Peyer's patch (tissue), 4 donors: ENCODE measurements around the gene NUDT16L1. TPM values are rescaled to one million over a fixed set of nuclear protein-coding genes. Genes with fewer than 3 reads are reported as not detected.

Experiments
- DNase-seq, 3 donors: peaks; one replicate each; pipeline ENCODE4 v3.0.0-alpha.2; 2017 to 2019
- H3K27ac ChIP-seq, 4 donors: fragments of 200-600 bp; sonication (generic); one replicate each; pipeline ENCODE4 v1.5.1; 2016 to 2019
- H3K27me3 ChIP-seq, 2 donors: fragments of 200-600 bp; sonication (generic); one replicate each; pipeline ENCODE4 v1.5.1; 2019
- H3K36me3 ChIP-seq, 3 donors: fragments of 200-600 bp; sonication (generic); one replicate each; pipeline ENCODE4 v1.5.1; 2016 to 2019
- H3K4me1 ChIP-seq, 4 donors: fragments of 200-600 bp; sonication (generic); one replicate each; pipeline ENCODE4 v1.5.1; 2016 to 2019
- H3K4me3 ChIP-seq, 4 donors: fragments of 200-600 bp; sonication (generic); 1 replicate in 3 of 4; 2 replicates in 1 of 4; pipeline ENCODE4 v1.5.1; 2016 to 2019; ENCODE audit warnings: mild to moderate bottlenecking in 1 of 4
- H3K9me3 ChIP-seq, 4 donors: fragments of 200-600 bp; sonication (generic); one replicate each; pipeline ENCODE4 v1.5.1; 2016 to 2019; ENCODE audit warnings: mild to moderate bottlenecking in 1 of 4
- CTCF ChIP-seq, 6 experiments: fragments of 450-650 bp in 4 of 6; fragments of 200-600 bp in 2 of 6; sonication (generic) in 1 of 6; IDR thresholded peaks; one replicate each; pipeline ENCODE4 v1.5.1; 2017 to 2019; ENCODE audit warnings: antibody characterized with exemption in 6 of 6, mild to moderate bottlenecking in 3 of 6, moderate library complexity in 1 of 6
- POLR2A ChIP-seq, 2 donors: fragments of 450-650 bp; IDR thresholded peaks; one replicate each; pipeline ENCODE4 v1.5.1; 2017; ENCODE audit warnings: antibody characterized with exemption in 2 of 2, mild to moderate bottlenecking in 2 of 2, moderate library complexity in 2 of 2
- total RNA-seq, 4 donors: library from RNA; depleted of rRNA; stranded (reverse); fragments of >200 nt; gene quantifications; one replicate each; pipeline ENCODE4 v1.1.0, GENCODE V29; 2016

The NUDT16L1 gene
- total RNA-seq, 4 donors from 2014 or later = 19.0 to 53.6 (median 40.1) TPM

GRCh38 chr16:4704913-4705312, 11.6 kb downstream of the NUDT16L1 start:
- TF ChIP-seq CTCF (IDR thresholded peaks at IDR 0.05) = no peak
- TF ChIP-seq POLR2A (IDR thresholded peaks at IDR 0.05) = no peak
- no peaks in the 10 kb centered on the region for H3K4me1 ChIP-seq
- no peak overlapping the region for H3K27ac ChIP-seq
- H3K9me3 ChIP-seq = no peaks in the 10 kb centered on the region
- no peaks in the 10 kb centered on the region for H3K27me3 ChIP-seq
- DNase-seq = no peak
- no peak overlapping the region for H3K4me3 ChIP-seq
- H3K36me3 ChIP-seq = peaks cover 0 to 51% (median 0%) of the 10 kb centered on the region in 3 donors

GRCh38 chr16:4706871-4707270, 13.5 kb downstream of the NUDT16L1 start:
- no peak overlapping the region for H3K4me3 ChIP-seq
- H3K27ac ChIP-seq = no peak overlapping the region
- no peaks in the 10 kb centered on the region for H3K9me3 ChIP-seq
- H3K36me3 ChIP-seq = peaks cover 0 to 39% (median 0%) of the 10 kb centered on the region in 3 donors
- H3K4me1 ChIP-seq = no peaks in the 10 kb centered on the region
- H3K27me3 ChIP-seq = no peaks in the 10 kb centered on the region
- TF ChIP-seq POLR2A (IDR thresholded peaks at IDR 0.05) (no peak), CTCF (IDR thresholded peaks at IDR 0.05) (no peak)
- no peak for DNase-seq

GRCh38 chr16:4709481-4709880, 16.1 kb downstream of the NUDT16L1 start:
- TF ChIP-seq CTCF (IDR thresholded peaks at IDR 0.05) (no peak), POLR2A (IDR thresholded peaks at IDR 0.05) (no peak)
- Histone ChIP-seq H3K4me1 (no peaks in the 10 kb centered on the region), H3K9me3 (no peaks in the 10 kb centered on the region), H3K36me3 (peaks cover 0 to 49% (median 0%) of the 10 kb centered on the region in 3 donors), H3K27me3 (no peaks in the 10 kb centered on the region), H3K4me3 (no peak overlapping the region), H3K27ac (no peak overlapping the region)
- DNase-seq = no peak

GRCh38 chr16:4713663-4714501, 20.5 kb downstream of the NUDT16L1 start:
- Histone ChIP-seq H3K27ac (no peak overlapping the region), H3K4me3 (no peak overlapping the region), H3K4me1 (no peaks in the 10 kb centered on the region), H3K36me3 (peaks cover 0 to 54% (median 0%) of the 10 kb centered on the region in 3 donors), H3K9me3 (no peaks in the 10 kb centered on the region), H3K27me3 (no peaks in the 10 kb centered on the region)
- DNase-seq = no peak
- TF ChIP-seq CTCF (IDR thresholded peaks at IDR 0.05) (no peak), POLR2A (IDR thresholded peaks at IDR 0.05) (no peak)

GRCh38 chr16:4714996-4715395, 21.6 kb downstream of the NUDT16L1 start:
- Histone ChIP-seq H3K36me3 (peaks cover 0 to 55% (median 0%) of the 10 kb centered on the region in 3 donors), H3K9me3 (no peaks in the 10 kb centered on the region), H3K27me3 (no peaks in the 10 kb centered on the region), H3K4me1 (no peaks in the 10 kb centered on the region), H3K4me3 (no peak overlapping the region), H3K27ac (no peak overlapping the region)
- DNase-seq = no peak
- TF ChIP-seq CTCF (IDR thresholded peaks at IDR 0.05) = no peak
- no peak for TF ChIP-seq POLR2A (IDR thresholded peaks at IDR 0.05)
